Tibial nerve (tissue), 4 donors: ENCODE data around the gene UBE2D1. TPM values are rescaled to one million over a fixed set of nuclear protein-coding genes. Genes with fewer than 3 reads are reported as not detected.

Experiments
- DNase-seq, 2 donors: peaks; one replicate each; pipeline ENCODE4 v3.0.0-alpha.2; 2019; ENCODE audit warnings: low spot score in 2 of 2
- H3K27ac ChIP-seq, 4 donors: fragments of 200-600 bp; sonication (generic) in 3 of 4; one replicate each; pipeline ENCODE4 v1.5.1; 2017 to 2019; ENCODE audit warnings: mild to moderate bottlenecking in 1 of 4
- H3K27me3 ChIP-seq, 2 donors: fragments of 200-600 bp; sonication (generic) in 1 of 2; one replicate each; pipeline versions ENCODE4 v1.5.1 to v1.6.0; 2017 to 2019
- H3K36me3 ChIP-seq, 3 donors: fragments of 200-600 bp; sonication (generic); one replicate each; pipeline ENCODE4 v1.5.1; 2018 to 2019
- H3K4me1 ChIP-seq, 4 donors: fragments of 200-600 bp; sonication (generic) in 3 of 4; one replicate each; pipeline ENCODE4 v1.5.1; 2017 to 2019
- H3K4me3 ChIP-seq, 4 donors: fragments of 200-600 bp; sonication (generic) in 3 of 4; one replicate each; pipeline ENCODE4 v1.5.1; 2017 to 2019; ENCODE audit warnings: mild to moderate bottlenecking in 1 of 4, moderate library complexity in 1 of 4
- H3K9me3 ChIP-seq, 4 donors: fragments of 200-600 bp; sonication (generic) in 3 of 4; one replicate each; pipeline ENCODE4 v1.5.1; 2017 to 2019
- CTCF ChIP-seq, 5 experiments: fragments of 200-600 bp in 3 of 5; fragments of 450-650 bp in 2 of 5; sonication (generic) in 3 of 5; IDR thresholded peaks; one replicate each; pipeline ENCODE4 v1.5.1; 2016 to 2019; ENCODE audit warnings: antibody characterized with exemption in 5 of 5, mild to moderate bottlenecking in 3 of 5, moderate library complexity in 2 of 5
- EP300 ChIP-seq, 2 donors: sonication (generic); formaldehyde crosslinking; IDR thresholded peaks; one replicate each; pipeline ENCODE4 v1.6.1; 2017; ENCODE audit warnings: antibody characterized with exemption in 2 of 2, mild to moderate bottlenecking in 1 of 2
- POLR2A ChIP-seq, 2 donors: fragments of 450-650 bp; IDR thresholded peaks; one replicate each; pipeline ENCODE4 v1.6.1; 2017; ENCODE audit warnings: antibody characterized with exemption in 2 of 2, mild to moderate bottlenecking in 2 of 2, moderate library complexity in 2 of 2
- WGBS, 2 donors: methylation state at CpG; one replicate each; pipeline ENCODE4 v1.1.5; 2018; 5-methylcytosine and 5-hydroxymethylcytosine counted together
- total RNA-seq, 4 donors: library from RNA; depleted of rRNA; stranded (reverse); fragments of >200 nt; gene quantifications; one replicate each; pipeline ENCODE4 v1.1.0, GENCODE V29; 2016

UBE2D1 gene
- total RNA-seq, 4 donors from 2014 or later = 9.3 to 22.5 (median 12.9) TPM

GRCh38 chr10:58302254-58302653, 32.6 kb upstream of the UBE2D1 start:
- no peaks in the 10 kb centered on the region for H3K36me3 ChIP-seq
- WGBS, 2 donors = 60 to 76% methylated on average over 2 of the region's 2 CpGs
- TF ChIP-seq POLR2A (IDR thresholded peaks at IDR 0.05) = no peak
- TF ChIP-seq CTCF (IDR thresholded peaks at IDR 0.05) = no peak
- no peak for TF ChIP-seq EP300 (IDR thresholded peaks at IDR 0.05)

GRCh38 chr10:58304099-58304633, 30.6 kb upstream of the UBE2D1 start:
- 73 to 74% methylated on average over 3 of the region's 3 CpGs for WGBS, 2 donors
- H3K27ac ChIP-seq = no peak overlapping the region

More at GRCh38 chr10:58302254-58302653, 32.6 kb upstream of the UBE2D1 start:
- H3K27me3 ChIP-seq = no peaks in the 10 kb centered on the region
- H3K4me3 ChIP-seq = no peak overlapping the region
- no peak overlapping the region for H3K27ac ChIP-seq
- DNase-seq = no peak
- peaks cover 0 to 4% (median 0%) of the 10 kb centered on the region in 4 donors for H3K4me1 ChIP-seq
- H3K9me3 ChIP-seq = no peaks in the 10 kb centered on the region

GRCh38 chr10:58305821-58306220, 29.0 kb upstream of the UBE2D1 start:
- Histone ChIP-seq H3K9me3 (no peaks in the 10 kb centered on the region), H3K4me1 (no peaks in the 10 kb centered on the region), H3K36me3 (no peaks in the 10 kb centered on the region), H3K27me3 (peaks cover 0 to 5% of the 10 kb centered on the region in 2 donors), H3K27ac (no peak overlapping the region), H3K4me3 (no peak overlapping the region)
- 56 to 60% methylated on average over 4 of the region's 4 CpGs for WGBS, 2 donors
- TF ChIP-seq CTCF (IDR thresholded peaks at IDR 0.05) (no peak), POLR2A (IDR thresholded peaks at IDR 0.05) (no peak), EP300 (IDR thresholded peaks at IDR 0.05) (no peak)
- no peak for DNase-seq

More at GRCh38 chr10:58304099-58304633, 30.6 kb upstream of the UBE2D1 start:
- TF ChIP-seq CTCF (IDR thresholded peaks at IDR 0.05) (no peak), POLR2A (IDR thresholded peaks at IDR 0.05) (no peak), EP300 (IDR thresholded peaks at IDR 0.05) (no peak)
- Histone ChIP-seq H3K36me3 (no peaks in the 10 kb centered on the region), H3K4me3 (no peak overlapping the region), H3K4me1 (peaks cover 0 to 4% (median 0%) of the 10 kb centered on the region in 4 donors), H3K27me3 (no peaks in the 10 kb centered on the region), H3K9me3 (no peaks in the 10 kb centered on the region)
- no peak for DNase-seq

- 89 to 98% methylated on average over 3 of the region's 3 CpGs for WGBS, 2 donors
- H3K36me3 ChIP-seq = no peaks in the 10 kb centered on the region
- no peak for DNase-seq
- no peak overlapping the region for H3K27ac ChIP-seq
- peaks cover 0 to 5% of the 10 kb centered on the region in 2 donors for H3K27me3 ChIP-seq
- no peaks in the 10 kb centered on the region for H3K9me3 ChIP-seq
- H3K4me1 ChIP-seq = no peaks in the 10 kb centered on the region
- H3K4me3 ChIP-seq = no peak overlapping the region
- no peak for TF ChIP-seq EP300 (IDR thresholded peaks at IDR 0.05)
- no peak for TF ChIP-seq CTCF (IDR thresholded peaks at IDR 0.05)
- no peak for TF ChIP-seq POLR2A (IDR thresholded peaks at IDR 0.05)
Observed at GRCh38 chr10:58307676-58308075, 27.1 kb upstream of the UBE2D1 start.

GRCh38 chr10:58311026-58311425, 23.8 kb upstream of the UBE2D1 start:
- TF ChIP-seq POLR2A (IDR thresholded peaks at IDR 0.05) (no peak), EP300 (IDR thresholded peaks at IDR 0.05) (no peak), CTCF (IDR thresholded peaks at IDR 0.05) (no peak)
- Histone ChIP-seq H3K9me3 (no peaks in the 10 kb centered on the region), H3K4me1 (no peaks in the 10 kb centered on the region), H3K27ac (no peak overlapping the region), H3K36me3 (no peaks in the 10 kb centered on the region), H3K27me3 (peaks cover 0 to 5% of the 10 kb centered on the region in 2 donors), H3K4me3 (no peak overlapping the region)
- no peak for DNase-seq
